Fibroblast of pulmonary artery (primary cell): Measurements from ENCODE around the gene SH3PXD2A.
"Not testable (repeated sequence)": the region's sequence is repeated elsewhere in the genome, so short reads cannot be mapped to it uniquely, and the experiment has no call there.

Experiments used
- DNase-seq: peaks from one replicate; pipeline ENCODE4 v3.0.0-alpha.2; 2010; ENCODE audit warnings: low read depth
- H3K4me3 ChIP-seq: replicated peaks from 2 replicates; pipeline ENCODE4 v1.5.1; 2011; ENCODE audit warnings: low read depth, mild to moderate bottlenecking, control low read depth, low read length, moderate library complexity
- TF ChIP-seq, protein P1 (sequence below): IDR thresholded peaks from 2 replicates; pipeline ENCODE4 v1.5.1; 2011; ENCODE audit warnings: mild to moderate bottlenecking, control low read depth, low read length, inconsistent platforms; ENCODE audit errors: missing control alignments

Gene SH3PXD2A

DNA sequence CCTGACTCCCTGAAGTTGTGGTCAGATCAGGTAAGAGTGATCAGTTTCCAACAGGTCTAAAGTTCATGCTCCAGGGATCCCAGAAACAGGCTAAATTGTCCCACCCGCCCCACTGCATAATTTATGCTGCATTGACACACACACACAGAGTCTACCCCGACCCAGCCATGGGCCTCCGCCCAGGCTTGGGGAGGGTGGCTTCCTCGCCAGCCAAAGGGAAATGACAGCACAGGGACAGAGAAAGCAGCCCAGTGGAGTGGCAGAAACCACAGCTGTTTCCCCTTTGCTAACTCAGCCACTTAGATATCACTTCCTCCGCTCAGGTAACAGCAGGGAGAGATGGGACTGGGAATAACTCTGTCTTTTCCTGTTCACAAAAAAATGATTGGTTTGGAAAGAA lies 9.4 kb downstream of the SH3PXD2A start:
- H3K4me3 ChIP-seq = no peak overlapping the region
- no peak for DNase-seq
- TF ChIP-seq, protein P1, sequence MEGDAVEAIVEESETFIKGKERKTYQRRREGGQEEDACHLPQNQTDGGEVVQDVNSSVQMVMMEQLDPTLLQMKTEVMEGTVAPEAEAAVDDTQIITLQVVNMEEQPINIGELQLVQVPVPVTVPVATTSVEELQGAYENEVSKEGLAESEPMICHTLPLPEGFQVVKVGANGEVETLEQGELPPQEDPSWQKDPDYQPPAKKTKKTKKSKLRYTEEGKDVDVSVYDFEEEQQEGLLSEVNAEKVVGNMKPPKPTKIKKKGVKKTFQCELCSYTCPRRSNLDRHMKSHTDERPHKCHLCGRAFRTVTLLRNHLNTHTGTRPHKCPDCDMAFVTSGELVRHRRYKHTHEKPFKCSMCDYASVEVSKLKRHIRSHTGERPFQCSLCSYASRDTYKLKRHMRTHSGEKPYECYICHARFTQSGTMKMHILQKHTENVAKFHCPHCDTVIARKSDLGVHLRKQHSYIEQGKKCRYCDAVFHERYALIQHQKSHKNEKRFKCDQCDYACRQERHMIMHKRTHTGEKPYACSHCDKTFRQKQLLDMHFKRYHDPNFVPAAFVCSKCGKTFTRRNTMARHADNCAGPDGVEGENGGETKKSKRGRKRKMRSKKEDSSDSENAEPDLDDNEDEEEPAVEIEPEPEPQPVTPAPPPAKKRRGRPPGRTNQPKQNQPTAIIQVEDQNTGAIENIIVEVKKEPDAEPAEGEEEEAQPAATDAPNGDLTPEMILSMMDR = no peak

DNA sequence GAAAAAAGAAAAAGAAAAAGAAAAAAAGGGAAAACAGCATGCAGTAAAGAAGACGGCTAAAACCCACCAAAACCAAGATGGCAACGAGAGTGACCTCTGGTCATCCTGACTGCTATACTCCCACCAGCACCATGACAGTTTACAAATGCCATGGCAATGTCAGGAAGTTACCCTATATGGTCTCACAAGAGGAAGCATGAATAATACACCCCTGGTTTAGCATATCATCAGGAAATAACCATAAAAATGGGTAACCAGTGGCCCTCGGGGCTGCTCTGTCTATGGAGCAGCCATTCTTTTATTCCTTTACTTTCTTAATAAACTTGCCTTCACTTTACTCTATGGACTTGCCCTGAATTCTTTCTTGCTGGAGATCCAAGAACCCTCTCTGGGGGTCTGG lies 10.0 kb downstream of the SH3PXD2A start:
- DNase-seq, H3K4me3 ChIP-seq: not testable (repeated sequence)

DNA sequence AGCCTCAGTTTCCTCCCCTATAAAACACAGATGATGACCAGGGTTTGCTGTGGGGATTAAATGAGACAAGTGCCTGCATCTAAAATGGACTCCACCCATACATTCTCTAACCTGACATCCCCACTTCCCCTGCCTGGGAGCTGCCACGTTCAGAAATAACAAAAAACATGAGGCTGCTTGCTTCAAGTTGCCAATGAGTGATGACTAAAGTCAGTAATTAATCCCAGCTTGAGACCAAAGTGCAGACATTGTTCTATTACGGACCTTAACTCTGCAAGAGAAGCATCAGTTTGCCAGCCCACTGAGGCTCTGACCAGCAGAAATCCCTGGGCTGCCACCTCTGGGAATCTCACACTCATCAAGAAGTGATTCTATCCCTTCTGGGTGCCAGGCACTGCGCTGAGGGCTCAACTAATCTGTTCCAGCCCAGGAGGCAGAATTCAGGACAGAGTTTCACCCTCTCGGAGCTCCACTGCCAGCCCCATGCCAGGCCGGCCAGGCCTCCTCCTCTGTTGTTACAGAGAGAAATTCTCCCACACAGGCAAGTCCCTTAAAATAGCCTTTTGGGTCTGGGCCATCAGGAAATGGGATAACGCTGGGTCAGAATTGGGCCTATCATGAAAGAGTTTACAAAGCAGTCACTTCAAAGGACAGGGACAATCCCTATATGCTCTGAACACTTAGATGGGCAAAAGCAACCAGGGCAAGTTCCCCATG lies 11.4 kb downstream of the SH3PXD2A start:
- TF ChIP-seq, protein P1 = no peak
- H3K4me3 ChIP-seq = no peak overlapping the region
- DNase-seq = no peak

DNA sequence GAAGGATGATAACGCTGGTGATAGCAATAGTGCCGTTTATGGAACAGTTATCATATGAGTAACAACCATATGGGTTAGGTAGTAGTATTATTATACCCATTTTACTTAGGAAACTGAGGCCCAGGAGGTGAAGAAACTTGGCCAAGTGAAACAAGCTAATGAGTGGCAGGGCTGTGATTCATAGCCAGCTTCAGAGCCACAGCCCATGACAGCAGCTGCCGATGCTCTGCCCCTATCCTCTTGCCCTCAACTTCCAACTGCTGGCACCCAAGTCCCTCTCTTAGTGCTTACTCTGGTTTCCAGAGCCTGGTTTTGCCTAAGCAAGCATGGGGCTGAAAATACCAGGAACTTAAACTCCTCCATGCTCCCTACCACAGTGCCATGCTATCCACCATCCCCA lies 12.3 kb downstream of the SH3PXD2A start:
- TF ChIP-seq, protein P1 = no peak
- no peak for DNase-seq
- no peak overlapping the region for H3K4me3 ChIP-seq

DNA sequence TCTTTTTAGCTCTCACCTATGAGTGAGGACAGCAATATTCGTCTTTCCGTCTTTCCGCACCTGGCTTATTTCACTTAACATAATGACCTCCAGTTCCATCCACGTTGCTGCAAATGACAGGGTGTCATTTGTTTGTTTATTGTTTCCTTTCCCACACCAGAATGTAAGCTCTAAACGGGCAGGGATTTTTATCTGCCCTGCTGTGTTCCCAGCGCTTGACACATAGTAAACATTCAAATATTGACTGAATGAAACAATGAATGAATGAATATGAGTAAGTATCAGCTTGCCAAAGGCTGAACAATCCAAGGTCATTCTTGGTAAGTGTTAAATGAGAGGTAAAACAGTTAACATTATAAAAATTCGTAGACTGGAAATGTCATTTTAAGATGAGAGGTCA lies 12.8 kb downstream of the SH3PXD2A start:
- H3K4me3 ChIP-seq = no peak overlapping the region
- DNase-seq = no peak
- TF ChIP-seq, protein P1 = no peak

DNA sequence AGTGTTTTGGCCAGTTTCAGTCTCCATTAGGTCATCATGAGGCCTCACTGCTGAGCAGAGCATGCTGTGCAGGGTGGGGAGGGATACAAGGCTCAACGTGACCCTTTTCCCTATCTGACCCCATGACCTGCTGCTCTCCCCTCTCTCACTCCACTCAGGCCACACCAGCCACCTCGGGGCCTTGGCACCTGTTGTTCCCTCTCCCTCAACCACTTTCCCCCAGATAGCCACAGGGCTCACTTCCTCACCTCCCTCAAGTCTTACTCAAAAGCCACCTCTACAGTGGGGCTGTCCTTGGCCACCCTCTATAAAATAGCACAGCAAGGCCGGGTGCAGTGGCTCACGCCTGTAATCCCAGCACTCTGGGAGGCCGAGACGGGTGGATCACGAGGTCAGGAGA lies 13.9 kb downstream of the SH3PXD2A start:
- H3K4me3 ChIP-seq = no peak overlapping the region
- DNase-seq = no peak
- TF ChIP-seq, protein P1 = no peak

DNA sequence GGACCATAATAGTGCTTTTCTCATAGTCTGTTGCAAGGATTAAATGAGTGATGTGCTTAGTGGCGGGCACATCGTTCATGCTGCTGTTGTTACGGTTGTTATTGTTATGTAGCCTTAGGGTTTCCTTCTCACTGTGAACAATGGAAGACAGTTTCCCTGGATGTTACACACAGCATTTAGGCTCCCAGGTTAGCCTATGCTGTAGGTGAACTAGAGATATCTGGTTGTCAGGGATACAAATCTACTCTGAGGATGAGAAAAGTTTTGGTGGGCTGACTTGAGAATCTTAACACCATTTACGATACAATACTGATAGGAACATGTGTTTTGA lies 14.7 kb downstream of the SH3PXD2A start:
- no peak overlapping the region for H3K4me3 ChIP-seq
- TF ChIP-seq, protein P1 = no peak
- DNase-seq = no peak
